A673 (cell line): ENCODE results near the gene PTRH1.

Source experiments
- CTCF ChIP-seq: fragments of 300-800, 200-600 bp; sonication (generic); conservative IDR thresholded peaks from 2 replicates; pipeline ENCODE4 v1.5.1; 2017; ENCODE audit warnings: low read depth, mild to moderate bottlenecking, antibody characterized with exemption, low read length, moderate library complexity, mixed read lengths
- EZH2 ChIP-seq: fragments of 200-600 bp; sonication (generic); IDR thresholded peaks from 2 replicates; pipeline ENCODE4 v1.6.1; 2017; ENCODE audit warnings: borderline replicate concordance, low read depth, mild to moderate bottlenecking, mixed read lengths, antibody characterized with exemption, low read length; ENCODE audit not compliant: poor library complexity, severe bottlenecking

GRCh38 chr9:127700594-127701255 is 14.7 kb downstream of the PTRH1 start:
- TF ChIP-seq CTCF (no peak), EZH2 (no peak)
